Measurements from ENCODE around the gene WDR72.
"Not testable (repeated sequence)": the region's sequence is repeated elsewhere in the genome, so short reads cannot be mapped to it uniquely, and the experiment has no call there.

Gene WDR72

GRCh38 chr15:53759411-53759931, at the start of gene WDR72:
TSS of gene WDR72 (minus strand) at chr15:53759663. CDS start at chr15:53733149, 26,514 bp downstream.
- DNase-seq, result no peak

GRCh38 chr15:53808058-53808706, 48.7 kb upstream of the WDR72 start:
- no peak for DNase-seq

- DNase-seq, result no peak
Measured at GRCh38 chr15:53807501-53807900, 48.0 kb upstream of the WDR72 start.

- no peak for DNase-seq
Measured at GRCh38 chr15:53802672-53803071, 43.2 kb upstream of the WDR72 start.

- no peak for DNase-seq
Measured at GRCh38 chr15:53791581-53791980, 32.1 kb upstream of the WDR72 start.

GRCh38 chr15:53789654-53790375, 30.4 kb upstream of the WDR72 start:
- no peak for DNase-seq

- no peak for DNase-seq
Measured at GRCh38 chr15:53786401-53786800, 26.9 kb upstream of the WDR72 start.

GRCh38 chr15:53785241-53785640, 25.8 kb upstream of the WDR72 start:
- not testable (repeated sequence) for DNase-seq

- no peak for DNase-seq
Measured at GRCh38 chr15:53762916-53763315, 3.5 kb upstream of the WDR72 start.

GRCh38 chr15:53758412-53758811, 1.1 kb downstream of the WDR72 start:
- DNase-seq, result no peak

GRCh38 chr15:53757906-53758305, 1.6 kb downstream of the WDR72 start:
- no peak for DNase-seq

- DNase-seq, result no peak
Measured at GRCh38 chr15:53753813-53754212, 5.7 kb downstream of the WDR72 start.

GRCh38 chr15:53752406-53752805, 7.1 kb downstream of the WDR72 start:
- DNase-seq, result no peak

GRCh38 chr15:53747501-53748068, 11.9 kb downstream of the WDR72 start:
- no peak for DNase-seq

GRCh38 chr15:53746101-53746500, 13.4 kb downstream of the WDR72 start:
- no peak for DNase-seq

- no peak for DNase-seq
Measured at GRCh38 chr15:53739651-53740050, 19.8 kb downstream of the WDR72 start.

- no peak for DNase-seq
Measured at GRCh38 chr15:53739187-53739586, 20.3 kb downstream of the WDR72 start.

GRCh38 chr15:53721334-53722087, 38.0 kb downstream of the WDR72 start:
- no peak for DNase-seq

- DNase-seq, result no peak
Measured at GRCh38 chr15:53716909-53717876, 42.3 kb downstream of the WDR72 start.

- DNase-seq, result no peak
Measured at GRCh38 chr15:53713218-53713617, 46.2 kb downstream of the WDR72 start.

- no peak for DNase-seq
Measured at GRCh38 chr15:53710906-53711305, 48.6 kb downstream of the WDR72 start.

GRCh38 chr15:53709821-53710220, 49.6 kb downstream of the WDR72 start:
- no peak for DNase-seq
